Thyroid gland (tissue), 4 donors: Measurements from ENCODE around the gene LIN37. TPM values are rescaled to one million over a fixed set of nuclear protein-coding genes. Genes with fewer than 3 reads are reported as not detected.

ENCODE experiments used
- DNase-seq, 2 donors: peaks; one replicate each; pipeline ENCODE4 v3.0.0-alpha.2; 2019
- H3K27ac ChIP-seq, 3 donors: fragments of 200-600 bp; sonication (generic); 1 replicate in 2 of 3; 2 replicates in 1 of 3; pipeline ENCODE4 v1.5.1; 2016 to 2019; ENCODE audit warnings: mild to moderate bottlenecking in 1 of 3, moderate library complexity in 1 of 3
- H3K27me3 ChIP-seq: fragments of 200-600 bp; sonication (generic); one replicate; pipeline ENCODE4 v1.5.1; 2019
- H3K36me3 ChIP-seq, 2 donors: fragments of 200-600 bp; sonication (generic); one replicate each; pipeline ENCODE4 v1.5.1; 2016 to 2019
- H3K4me1 ChIP-seq, 2 donors: fragments of 200-600 bp; sonication (generic); one replicate each; pipeline ENCODE4 v1.5.1; 2017 to 2019
- H3K4me3 ChIP-seq, 3 donors: fragments of 200-600 bp; sonication (generic); replicated peaks in 1 of 3; 1 replicate in 2 of 3; 2 replicates in 1 of 3; pipeline ENCODE4 v1.5.1; 2016; ENCODE audit warnings: mild to moderate bottlenecking in 1 of 3
- H3K9me3 ChIP-seq: fragments of 200-600 bp; sonication (generic); one replicate; pipeline ENCODE4 v1.5.1; 2017
- POLR2A ChIP-seq, 2 donors: fragments of 450-650 bp; IDR thresholded peaks; one replicate each; pipeline ENCODE4 v1.6.1; 2017; ENCODE audit warnings: antibody characterized with exemption in 2 of 2, mild to moderate bottlenecking in 2 of 2, moderate library complexity in 1 of 2
- WGBS, 2 donors: methylation state at CpG; one replicate each; pipeline ENCODE4 v1.1.5; 2017; 5-methylcytosine and 5-hydroxymethylcytosine counted together
- intact Hi-C: fragments of 100-400 bp; cut with DNase I; formaldehyde crosslinking; loops from one replicate; pipeline ENCODE4 v1.15.1; 2023
- total RNA-seq, 4 donors: library from RNA; depleted of rRNA; stranded (reverse); fragments of >200 nt; gene quantifications; one replicate each; pipeline ENCODE4 v1.2.3, GENCODE V29; 2016
- TF ChIP-seq, protein P1 (sequence below), 6 experiments: fragments of 200-600 bp in 3 of 6; fragments of 450-650 bp in 3 of 6; sonication (generic) in 3 of 6; IDR thresholded peaks; one replicate each; pipeline ENCODE4 v1.5.1; 2016 to 2019; ENCODE audit warnings: antibody characterized with exemption in 6 of 6, mild to moderate bottlenecking in 2 of 6, inconsistent platforms in 1 of 6, moderate library complexity in 1 of 6

LIN37 gene
- total RNA-seq, 4 donors from 2014 or later: 8.2 to 21.5 (median 14.1) TPM

DNA sequence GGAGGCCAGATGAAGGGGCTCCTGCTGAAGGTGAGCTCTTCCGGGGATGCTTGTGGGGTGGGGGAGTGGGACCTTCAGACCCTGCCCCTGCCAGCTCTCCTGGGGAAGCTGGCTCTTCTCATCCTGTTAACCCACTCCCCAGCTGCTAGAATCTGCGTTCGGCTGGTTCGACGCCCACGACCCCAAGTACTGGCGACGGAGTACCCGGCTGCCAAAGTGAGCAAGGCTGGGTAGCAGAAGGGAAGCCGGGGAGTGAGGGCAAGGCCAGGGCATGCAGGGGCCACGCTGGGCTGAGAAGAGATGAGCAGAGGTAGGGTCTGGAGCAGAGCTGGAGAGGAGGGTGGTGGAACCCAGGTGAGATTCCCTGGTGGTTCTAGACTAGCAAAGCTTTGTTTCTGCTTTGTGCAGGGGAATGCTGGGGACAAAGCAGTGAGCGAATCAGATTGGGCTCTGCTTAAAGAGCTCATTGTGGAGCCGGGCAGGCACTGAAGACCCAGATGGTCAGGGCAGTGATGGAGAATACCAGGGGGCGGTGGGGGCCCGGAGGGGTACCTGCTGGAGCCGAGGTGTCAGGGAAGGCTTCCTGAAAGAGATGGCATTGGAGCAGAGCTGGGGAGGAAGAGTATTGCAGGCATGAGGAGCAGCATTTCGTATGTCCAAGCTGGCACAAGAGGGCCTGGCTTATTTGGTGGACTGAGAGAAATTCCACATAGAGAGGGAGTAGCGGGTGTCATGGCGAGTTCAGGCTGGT lies 20.2 kb upstream of the LIN37 start:
- H3K9me3 ChIP-seq: no peaks in the 10 kb centered on the region
- no peak overlapping the region for H3K27ac ChIP-seq
- intact Hi-C loops: no loop called here
- no peaks in the 10 kb centered on the region for H3K27me3 ChIP-seq
- TF ChIP-seq, protein P1, sequence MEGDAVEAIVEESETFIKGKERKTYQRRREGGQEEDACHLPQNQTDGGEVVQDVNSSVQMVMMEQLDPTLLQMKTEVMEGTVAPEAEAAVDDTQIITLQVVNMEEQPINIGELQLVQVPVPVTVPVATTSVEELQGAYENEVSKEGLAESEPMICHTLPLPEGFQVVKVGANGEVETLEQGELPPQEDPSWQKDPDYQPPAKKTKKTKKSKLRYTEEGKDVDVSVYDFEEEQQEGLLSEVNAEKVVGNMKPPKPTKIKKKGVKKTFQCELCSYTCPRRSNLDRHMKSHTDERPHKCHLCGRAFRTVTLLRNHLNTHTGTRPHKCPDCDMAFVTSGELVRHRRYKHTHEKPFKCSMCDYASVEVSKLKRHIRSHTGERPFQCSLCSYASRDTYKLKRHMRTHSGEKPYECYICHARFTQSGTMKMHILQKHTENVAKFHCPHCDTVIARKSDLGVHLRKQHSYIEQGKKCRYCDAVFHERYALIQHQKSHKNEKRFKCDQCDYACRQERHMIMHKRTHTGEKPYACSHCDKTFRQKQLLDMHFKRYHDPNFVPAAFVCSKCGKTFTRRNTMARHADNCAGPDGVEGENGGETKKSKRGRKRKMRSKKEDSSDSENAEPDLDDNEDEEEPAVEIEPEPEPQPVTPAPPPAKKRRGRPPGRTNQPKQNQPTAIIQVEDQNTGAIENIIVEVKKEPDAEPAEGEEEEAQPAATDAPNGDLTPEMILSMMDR (IDR thresholded peaks at IDR 0.05): no peak
- no peak for TF ChIP-seq POLR2A (IDR thresholded peaks at IDR 0.05)
- peaks cover 92 to 98% of the 10 kb centered on the region in 2 donors for H3K36me3 ChIP-seq
- H3K4me3 ChIP-seq: no peak overlapping the region
- 96 to 97% methylated on average over 17 to 19 of the region's 19 CpGs for WGBS, 2 donors
- H3K4me1 ChIP-seq: no peaks in the 10 kb centered on the region
- no peak for DNase-seq

DNA sequence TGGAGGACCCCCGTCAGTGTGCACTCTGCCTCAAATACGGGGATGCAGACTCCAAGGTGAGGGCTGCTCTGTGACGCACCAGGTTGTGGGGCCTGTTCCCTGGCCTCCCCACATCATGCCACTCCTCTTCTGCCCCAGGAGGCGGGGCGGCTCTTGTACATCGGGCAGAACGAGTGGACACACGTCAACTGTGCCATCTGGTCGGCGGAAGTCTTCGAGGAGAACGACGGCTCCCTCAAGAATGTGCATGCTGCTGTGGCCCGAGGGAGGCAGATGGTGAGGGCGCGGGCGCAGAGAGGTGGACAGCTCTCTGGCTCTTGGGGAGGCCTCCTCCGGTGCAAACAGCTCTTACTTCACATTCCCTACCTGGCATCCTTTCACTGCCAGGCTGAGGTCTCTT lies 19.4 kb upstream of the LIN37 start:
- H3K27ac ChIP-seq: no peak overlapping the region
- DNase-seq: no peak
- 88 to 98% methylated on average over 10 to 12 of the region's 18 CpGs for WGBS, 2 donors
- intact Hi-C loops: no loop called here
- H3K4me3 ChIP-seq: no peak overlapping the region
- H3K36me3 ChIP-seq: peaks cover 83 to 91% of the 10 kb centered on the region in 2 donors
- no peaks in the 10 kb centered on the region for H3K4me1 ChIP-seq
- no peaks in the 10 kb centered on the region for H3K9me3 ChIP-seq
- no peak for TF ChIP-seq POLR2A (IDR thresholded peaks at IDR 0.05)
- TF ChIP-seq, protein P1 (IDR thresholded peaks at IDR 0.05): no peak
- no peaks in the 10 kb centered on the region for H3K27me3 ChIP-seq

DNA sequence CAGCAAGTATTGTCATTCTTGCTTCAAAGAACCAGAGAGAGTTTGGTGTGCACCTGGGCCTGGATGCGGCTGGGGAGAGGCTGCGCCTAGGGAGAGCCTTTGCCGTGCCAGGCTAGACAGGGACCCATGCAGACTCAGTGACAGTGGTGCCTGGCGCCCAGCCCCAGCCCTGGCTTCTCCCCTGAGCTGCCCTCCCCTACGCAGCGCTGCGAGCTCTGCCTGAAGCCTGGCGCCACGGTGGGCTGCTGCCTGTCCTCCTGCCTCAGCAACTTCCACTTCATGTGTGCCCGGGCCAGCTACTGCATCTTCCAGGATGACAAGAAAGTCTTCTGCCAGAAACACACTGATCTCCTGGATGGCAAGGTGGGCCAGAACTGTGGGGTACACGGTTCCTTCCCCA lies 18.6 kb upstream of the LIN37 start:
- Histone ChIP-seq H3K9me3 (no peaks in the 10 kb centered on the region), H3K27ac (no peak overlapping the region), H3K27me3 (no peaks in the 10 kb centered on the region), H3K4me1 (no peaks in the 10 kb centered on the region), H3K4me3 (no peak overlapping the region), H3K36me3 (peaks cover 76 to 83% of the 10 kb centered on the region in 2 donors)
- TF ChIP-seq POLR2A (IDR thresholded peaks at IDR 0.05): no peak
- TF ChIP-seq, protein P1 (IDR thresholded peaks at IDR 0.05): no peak
- no peak for DNase-seq
- intact Hi-C loops: no loop called here
- WGBS, 2 donors: 87 to 97% methylated on average over 6 to 11 of the region's 11 CpGs

DNA sequence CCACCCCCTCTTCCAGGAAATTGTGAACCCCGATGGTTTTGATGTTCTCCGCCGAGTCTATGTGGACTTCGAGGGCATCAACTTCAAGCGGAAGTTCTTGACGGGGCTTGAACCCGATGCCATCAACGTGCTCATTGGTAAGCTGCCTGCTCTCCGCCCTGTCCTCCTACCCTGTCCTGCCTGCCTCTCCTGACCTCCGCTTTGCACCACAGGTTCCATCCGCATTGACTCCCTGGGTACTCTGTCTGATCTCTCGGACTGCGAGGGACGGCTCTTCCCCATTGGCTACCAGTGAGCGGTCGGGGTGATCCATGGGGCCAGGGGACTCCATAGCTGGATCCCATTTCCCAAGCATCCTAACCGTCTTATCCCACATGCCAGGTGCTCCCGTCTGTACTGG lies 18.1 kb upstream of the LIN37 start:
- no peaks in the 10 kb centered on the region for H3K9me3 ChIP-seq
- no peak overlapping the region for H3K27ac ChIP-seq
- peaks cover 71 to 78% of the 10 kb centered on the region in 2 donors for H3K36me3 ChIP-seq
- TF ChIP-seq, protein P1 (IDR thresholded peaks at IDR 0.05): no peak
- no peak for TF ChIP-seq POLR2A (IDR thresholded peaks at IDR 0.05)
- no peak for DNase-seq
- no peak overlapping the region for H3K4me3 ChIP-seq
- H3K27me3 ChIP-seq: no peaks in the 10 kb centered on the region
- WGBS, 2 donors: 95% methylated on average over 18 of the region's 18 CpGs
- no peaks in the 10 kb centered on the region for H3K4me1 ChIP-seq
- intact Hi-C loops: no loop called here

DNA sequence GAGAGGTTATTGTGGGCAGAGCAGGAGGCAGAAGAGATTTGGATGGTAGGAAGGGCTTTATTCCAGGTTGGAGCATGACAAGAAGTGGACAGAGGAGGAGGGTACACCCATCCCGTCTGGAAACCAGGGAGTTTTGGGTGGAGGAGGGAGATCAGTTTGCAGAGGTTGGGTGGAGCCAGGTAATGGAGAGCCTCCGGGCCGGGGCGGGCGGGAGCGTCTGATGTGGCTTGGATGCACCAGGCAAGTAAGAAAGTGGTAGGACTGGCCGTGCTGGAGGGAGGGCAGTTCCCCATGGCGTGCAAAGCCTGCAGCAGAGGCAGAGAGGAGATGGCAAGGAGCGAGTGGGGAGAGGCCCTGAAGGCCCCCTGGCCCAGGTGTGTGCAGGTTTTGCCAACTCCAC lies 17.0 kb upstream of the LIN37 start:
- H3K27me3 ChIP-seq: no peaks in the 10 kb centered on the region
- no peak overlapping the region for H3K27ac ChIP-seq
- peaks cover 65 to 71% of the 10 kb centered on the region in 2 donors for H3K36me3 ChIP-seq
- intact Hi-C loops: no loop called here
- no peak overlapping the region for H3K4me3 ChIP-seq
- no peaks in the 10 kb centered on the region for H3K4me1 ChIP-seq
- no peaks in the 10 kb centered on the region for H3K9me3 ChIP-seq
- no peak for TF ChIP-seq POLR2A (IDR thresholded peaks at IDR 0.05)
- TF ChIP-seq, protein P1 (IDR thresholded peaks at IDR 0.05): no peak
- 88 to 92% methylated on average over 9 of the region's 9 CpGs for WGBS, 2 donors
- DNase-seq: no peak
